Stomach smooth muscle (tissue), 2 donors: ENCODE measurements around the gene APMAP.

Experiments used
- H3K27ac ChIP-seq: one replicate; pipeline ENCODE4 v1.7.0; 2013; ENCODE audit warnings: mild to moderate bottlenecking, low read length, inconsistent platforms
- H3K27me3 ChIP-seq, 2 donors: one replicate each; pipeline ENCODE4 v1.7.0; 2013; ENCODE audit warnings: low read length in 2 of 2; ENCODE audit not compliant: insufficient read depth in 2 of 2, control insufficient read depth in 1 of 2
- H3K36me3 ChIP-seq, 2 donors: one replicate each; pipeline ENCODE4 v1.7.0; 2013; ENCODE audit warnings: low read length in 2 of 2; ENCODE audit not compliant: control insufficient read depth in 2 of 2, insufficient read depth in 2 of 2
- H3K4me1 ChIP-seq: one replicate; pipeline ENCODE4 v1.7.0; 2013; ENCODE audit warnings: low read length; ENCODE audit not compliant: control insufficient read depth, insufficient read depth
- H3K4me3 ChIP-seq, 2 donors: one replicate each; pipeline ENCODE4 v1.7.0; 2013; ENCODE audit warnings: low read length in 2 of 2
- H3K9ac ChIP-seq, 2 donors: one replicate each; pipeline ENCODE4 v1.7.0; 2013; ENCODE audit warnings: low read length in 2 of 2, mild to moderate bottlenecking in 1 of 2
- H3K9me3 ChIP-seq, 2 donors: one replicate each; pipeline ENCODE4 v1.7.0; 2013; ENCODE audit warnings: low read length in 2 of 2; ENCODE audit not compliant: control insufficient read depth in 2 of 2
- donor health status: healthy.
- donor health status: Pancreatic carcinoma.

Gene APMAP

GRCh38 chr20:25033924-25034300 lies 41.4 kb upstream of the APMAP start:
- Histone ChIP-seq H3K4me3 (no peak overlapping the region), H3K36me3 (peaks cover 2 to 7% of the 10 kb centered on the region in 2 donors), H3K27me3 (no peaks in the 10 kb centered on the region), H3K9ac (peak overlapping the region in 1 of 2 donors; percentile 13), H3K27ac (peak overlapping the region; percentile 81), H3K4me1 (peaks cover 67% of the 10 kb centered on the region), H3K9me3 (no peaks in the 10 kb centered on the region)

- Histone ChIP-seq H3K9me3 (no peaks in the 10 kb centered on the region), H3K9ac (peak overlapping the region in 1 of 2 donors; percentile 13), H3K27ac (peak overlapping the region; percentile 81), H3K4me3 (peak overlapping the region in 1 of 2 donors; percentile 44), H3K36me3 (peaks cover 2 to 8% of the 10 kb centered on the region in 2 donors), H3K27me3 (no peaks in the 10 kb centered on the region), H3K4me1 (peaks cover 61% of the 10 kb centered on the region)
These were observed 40.8 kb upstream of the APMAP start for GRCh38 chr20:25033265-25033923.

GRCh38 chr20:25032478-25033264 lies 40.1 kb upstream of the APMAP start:
- Histone ChIP-seq H3K4me1 (peaks cover 55% of the 10 kb centered on the region), H3K36me3 (peaks cover 2 to 9% of the 10 kb centered on the region in 2 donors), H3K27ac (peak overlapping the region; percentile 81), H3K27me3 (no peaks in the 10 kb centered on the region), H3K4me3 (peak overlapping the region in 1 of 2 donors; percentile 44), H3K9me3 (no peaks in the 10 kb centered on the region), H3K9ac (peak overlapping the region in 1 of 2 donors; percentile 21)

- Histone ChIP-seq H3K27me3 (no peaks in the 10 kb centered on the region), H3K27ac (peak overlapping the region; percentile 81), H3K9ac (no peak overlapping the region), H3K9me3 (no peaks in the 10 kb centered on the region), H3K4me1 (peaks cover 49% of the 10 kb centered on the region), H3K4me3 (no peak overlapping the region), H3K36me3 (peaks cover 2 to 9% of the 10 kb centered on the region in 2 donors)
These were observed 39.5 kb upstream of the APMAP start for GRCh38 chr20:25032065-25032477.

GRCh38 chr20:25031241-25031640 lies 38.7 kb upstream of the APMAP start:
- Histone ChIP-seq H3K36me3 (peaks cover 2 to 9% of the 10 kb centered on the region in 2 donors), H3K9me3 (no peaks in the 10 kb centered on the region), H3K4me3 (no peak overlapping the region), H3K27me3 (no peaks in the 10 kb centered on the region), H3K9ac (no peak overlapping the region), H3K4me1 (peaks cover 41% of the 10 kb centered on the region), H3K27ac (no peak overlapping the region)

GRCh38 chr20:25030649-25031207 lies 38.2 kb upstream of the APMAP start:
- H3K27ac ChIP-seq = peak overlapping the region; percentile 11
- H3K9me3 ChIP-seq = no peaks in the 10 kb centered on the region
- H3K36me3 ChIP-seq = peaks cover 2 to 11% of the 10 kb centered on the region in 2 donors
- no peaks in the 10 kb centered on the region for H3K27me3 ChIP-seq
- H3K9ac ChIP-seq = no peak overlapping the region
- H3K4me1 ChIP-seq = peaks cover 39% of the 10 kb centered on the region
- no peak overlapping the region for H3K4me3 ChIP-seq

GRCh38 chr20:25030007-25030648 lies 37.6 kb upstream of the APMAP start:
- Histone ChIP-seq H3K9ac (no peak overlapping the region), H3K4me3 (no peak overlapping the region), H3K4me1 (peaks cover 43% of the 10 kb centered on the region), H3K27ac (peak overlapping the region; percentile 11), H3K36me3 (peaks cover 3 to 11% of the 10 kb centered on the region in 2 donors), H3K9me3 (no peaks in the 10 kb centered on the region), H3K27me3 (no peaks in the 10 kb centered on the region)

- Histone ChIP-seq H3K9me3 (no peaks in the 10 kb centered on the region), H3K27me3 (no peaks in the 10 kb centered on the region), H3K4me1 (peaks cover 20% of the 10 kb centered on the region), H3K36me3 (peaks cover 9 to 16% of the 10 kb centered on the region in 2 donors), H3K4me3 (no peak overlapping the region), H3K27ac (no peak overlapping the region), H3K9ac (no peak overlapping the region)
These were observed 33.5 kb upstream of the APMAP start for GRCh38 chr20:25025986-25026605.

- Histone ChIP-seq H3K27me3 (no peaks in the 10 kb centered on the region), H3K27ac (no peak overlapping the region), H3K4me1 (peaks cover 15% of the 10 kb centered on the region), H3K9me3 (no peaks in the 10 kb centered on the region), H3K4me3 (no peak overlapping the region), H3K9ac (no peak overlapping the region), H3K36me3 (peaks cover 14 to 20% of the 10 kb centered on the region in 2 donors)
These were observed 32.7 kb upstream of the APMAP start for GRCh38 chr20:25025091-25025861.
